Endothelial cell of umbilical vein (primary cell): Measurements from ENCODE around the gene RYR3. TPM values are rescaled to one million over a fixed set of nuclear protein-coding genes. Genes with fewer than 3 reads are reported as not detected.

Source experiments
- BruUV-seq: library from RNA; stranded (reverse); fragments of 400-500 nt; replicated peaks from 2 replicates; lab custom pipeline; 2021; lab: Mats Ljungman, UMichigan
- CTCF ChIA-PET: fragments of 300-600, 350-600 bp; sonication (Branson Sonifier 250); formaldehyde crosslinking; loops from one replicate; lab custom pipeline; 2021; ENCODE audit warnings: antibody characterized with exemption, inconsistent platforms; lab: Charles Lee
- POLR2A ChIA-PET: fragments of 300-600, 350-600 bp; sonication (Branson Sonifier 250); formaldehyde crosslinking; loops from one replicate; lab custom pipeline; 2021; ENCODE audit warnings: antibody characterized with exemption, inconsistent platforms; lab: Charles Lee
- DNase-seq: peaks from one replicate; pipeline ENCODE4 v3.0.0-alpha.2; 2011; ENCODE audit warnings: low read depth, low spot score
- FAIRE-seq: peaks from 2 replicates; lab custom pipeline; 2011; peaks lifted over from hg19 to GRCh38; lab: Jason Lieb, UNC
- H2AFZ ChIP-seq: 2 replicates; pipeline ENCODE4 v1.6.0; 2012; ENCODE audit warnings: low read depth, low read length, control low read depth, inconsistent platforms
- H3K27ac ChIP-seq: 2 replicates; pipeline ENCODE4 v1.5.1; 2011; ENCODE audit warnings: low read depth, mild to moderate bottlenecking, control low read depth, low read length, moderate library complexity; ENCODE audit not compliant: insufficient read depth
- H3K27me3 ChIP-seq, 2 experiments: 2 replicates each; pipeline versions ENCODE4 v1.6.0 to v1.6.1; 2011; ENCODE audit warnings: low read length in 2 of 2, mixed read lengths in 1 of 2; ENCODE audit not compliant: control insufficient read depth in 2 of 2, insufficient read depth in 2 of 2
- H3K36me3 ChIP-seq, 2 experiments: 2 replicates in 1 of 2; 3 replicates in 1 of 2; pipeline ENCODE4 v1.5.1; 2011; ENCODE audit warnings: low read length in 2 of 2, mild to moderate bottlenecking in 1 of 2, moderate library complexity in 1 of 2; ENCODE audit not compliant: control insufficient read depth in 2 of 2, insufficient read depth in 2 of 2; ENCODE audit errors: extremely low read depth in 1 of 2
- H3K4me1 ChIP-seq: 3 replicates; pipeline ENCODE4 v1.5.1; 2011; ENCODE audit warnings: mild to moderate bottlenecking, low read length; ENCODE audit not compliant: control insufficient read depth, insufficient read depth; ENCODE audit errors: extremely low read depth
- H3K4me2 ChIP-seq: 2 replicates; pipeline ENCODE4 v1.6.1; 2011; ENCODE audit warnings: low read length, control low read depth, mixed read lengths; ENCODE audit not compliant: insufficient read depth
- H3K4me3 ChIP-seq, 3 experiments: fragments of 200-600 bp in 1 of 3; sonication (generic), shearing (Covaris generic) in 1 of 3; replicated peaks in 1 of 3; 2 replicates each; pipeline ENCODE4 v1.5.1; 2011 to 2016; ENCODE audit warnings: control low read depth in 3 of 3, low read length in 3 of 3, mild to moderate bottlenecking in 2 of 3, inconsistent platforms in 1 of 3, low read depth in 1 of 3, moderate library complexity in 1 of 3; ENCODE audit not compliant: insufficient read depth in 1 of 3
- H3K79me2 ChIP-seq: 2 replicates; pipeline ENCODE4 v1.6.0; 2012; ENCODE audit warnings: low read length, inconsistent platforms; ENCODE audit not compliant: control insufficient read depth, insufficient read depth
- H3K9ac ChIP-seq: replicated peaks from 2 replicates; pipeline ENCODE3; 2011; ENCODE audit warnings: low read length, control low read depth; ENCODE audit not compliant: insufficient read depth; ENCODE audit errors: extremely low read depth
- H3K9me1 ChIP-seq: replicated peaks from 3 replicates; pipeline ENCODE4 v1.6.0; 2011; ENCODE audit warnings: mild to moderate bottlenecking, low read length; ENCODE audit not compliant: control insufficient read depth, insufficient read depth; ENCODE audit errors: extremely low read depth
- H3K9me3 ChIP-seq: replicated peaks from 2 replicates; pipeline ENCODE4 v1.5.1; 2012; ENCODE audit warnings: low read length, inconsistent platforms; ENCODE audit not compliant: control insufficient read depth, insufficient read depth
- H4K20me1 ChIP-seq: replicated peaks from 2 replicates; pipeline ENCODE3; 2011; ENCODE audit warnings: mild to moderate bottlenecking, low read length; ENCODE audit not compliant: control insufficient read depth, insufficient read depth; ENCODE audit errors: extremely low read depth
- EZH2 ChIP-seq: IDR thresholded peaks from 2 replicates; pipeline ENCODE4 v1.6.1; 2012; ENCODE audit warnings: borderline replicate concordance, low read depth, mild to moderate bottlenecking, moderate library complexity, low read length, inconsistent platforms; ENCODE audit not compliant: severe bottlenecking
- FOS ChIP-seq: IDR thresholded peaks from 2 replicates; pipeline ENCODE4 v1.6.1; 2011; ENCODE audit warnings: mild to moderate bottlenecking, low read length, moderate library complexity, borderline replicate concordance; ENCODE audit not compliant: insufficient read depth
- GATA2 ChIP-seq: IDR thresholded peaks from 2 replicates; pipeline ENCODE4 v1.7.0; 2011; ENCODE audit warnings: low read depth, mild to moderate bottlenecking, moderate library complexity, mixed read lengths, low read length; ENCODE audit not compliant: insufficient read length, insufficient read depth
- JUN ChIP-seq: IDR thresholded peaks from 2 replicates; pipeline ENCODE4 v1.6.1; 2011; ENCODE audit warnings: borderline replicate concordance, low read depth; ENCODE audit not compliant: insufficient read length, insufficient read depth
- MYC ChIP-seq: IDR thresholded peaks from one replicate; pipeline ENCODE4 v1.6.1; 2011; ENCODE audit warnings: mild to moderate bottlenecking, low read depth, low read length
- POLR2A ChIP-seq: IDR thresholded peaks from 2 replicates; pipeline ENCODE4 v1.6.1; 2012; ENCODE audit warnings: low read depth, mild to moderate bottlenecking, control low read depth, low read length
- POLR2AphosphoS5 ChIP-seq: IDR thresholded peaks from 2 replicates; pipeline ENCODE4 v1.6.1; 2012; ENCODE audit warnings: low read depth, mild to moderate bottlenecking, control low read depth, low read length, moderate library complexity; ENCODE audit not compliant: insufficient read depth
- dilution Hi-C: fragments of 300-500 bp; cut with MboI; formaldehyde crosslinking; loops from one replicate; pipeline ENCODE4 v1.15.0; 2019; ENCODE audit warnings: low sequenced_read_pairs; ENCODE audit not compliant: extremely low pct_ligation_motif_present
- intact Hi-C: fragments of 100-400 bp; cut with micrococcal nuclease; formaldehyde crosslinking; loops from one replicate; pipeline ENCODE4 v1.10.0; 2022
- polyA plus RNA-seq, 4 experiments: library from polyadenylated mRNA; depleted of rRNA in 3 of 4; stranded (reverse) in 3 of 4; unstranded in 1 of 4; fragments of >200 nt; gene quantifications; 2 replicates each; pipeline versions ENCODE4 v1.2.1 to v1.2.3, GENCODE V29; 2011 to 2012; ENCODE audit warnings: missing spikeins in 1 of 4
- total RNA-seq: library from RNA; stranded (reverse); gene quantifications from 2 replicates; pipeline ENCODE4 v1.2.3, GENCODE V29; 2021
- TF ChIP-seq, protein P1 (sequence below): IDR thresholded peaks from 2 replicates; pipeline ENCODE4 v1.6.1; 2011; ENCODE audit not compliant: insufficient read depth, insufficient read length
- TF ChIP-seq, protein P2 (sequence below), 2 donors: IDR thresholded peaks; 1 replicate in 1 of 2; 2 replicates in 1 of 2; pipeline ENCODE4 v1.5.1; 2011; ENCODE audit warnings: low read length in 2 of 2, mild to moderate bottlenecking in 2 of 2, moderate library complexity in 2 of 2, control low read depth in 1 of 2, inconsistent platforms in 1 of 2, low read depth in 1 of 2; ENCODE audit not compliant: insufficient read depth in 1 of 2; ENCODE audit errors: extremely low read depth in 1 of 2

The RYR3 gene
- total and polyA plus RNA-seq, 2 donors (not counting 3 experiments of a cell fraction or from before 2014, with no cell fraction given), result not detected

DNA sequence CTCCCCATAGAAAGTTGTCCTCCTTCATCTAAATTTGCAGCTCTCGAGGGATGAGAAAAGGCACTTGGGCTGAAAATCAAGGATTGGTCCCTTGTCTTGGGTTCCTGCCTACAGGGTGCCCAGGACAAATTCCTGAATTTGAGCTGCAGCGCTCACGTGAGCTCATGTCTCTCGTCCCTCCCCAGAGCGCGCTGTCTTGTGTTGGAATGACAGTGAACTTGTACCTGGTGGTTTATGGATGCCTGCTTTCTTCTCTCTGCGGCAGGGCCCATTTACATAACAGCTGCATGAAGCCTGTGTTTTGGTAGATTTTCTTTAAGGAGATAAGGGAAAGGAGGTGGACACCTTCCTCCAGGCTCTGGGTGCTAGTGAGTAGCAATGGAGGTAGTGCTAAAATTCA, 4.3 kb downstream of the RYR3 start:
- Histone ChIP-seq H2AFZ (no peak overlapping the region), H3K36me3 (no peaks in the 10 kb centered on the region), H3K27ac (no peak overlapping the region), H4K20me1 (no peaks in the 10 kb centered on the region), H3K4me3 (no peak overlapping the region), H3K9me3 (no peaks in the 10 kb centered on the region), H3K9me1 (no peaks in the 10 kb centered on the region), H3K79me2 (no peaks in the 10 kb centered on the region), H3K27me3 (peaks cover 16 to 24% of the 10 kb centered on the region in 2 experiments), H3K9ac (no peak overlapping the region), H3K4me1 (no peaks in the 10 kb centered on the region), H3K4me2 (no peak overlapping the region)
- FAIRE-seq (no peak), DNase-seq (no peak)
- CTCF ChIA-PET, result interaction anchor here (1.0 kb wide), 1 partner anchor 23 kb away, joined by 5 read pairs; no protein-coding TSS in a partner anchor
- dilution Hi-C loops, result no loop called here
- intact Hi-C loops, result no loop called here
- TF ChIP-seq GATA2, result no peak
- TF ChIP-seq POLR2A, result no peak
- TF ChIP-seq POLR2AphosphoS5, result no peak
- no peak for TF ChIP-seq EZH2
- TF ChIP-seq FOS, result no peak
- TF ChIP-seq, protein P1, sequence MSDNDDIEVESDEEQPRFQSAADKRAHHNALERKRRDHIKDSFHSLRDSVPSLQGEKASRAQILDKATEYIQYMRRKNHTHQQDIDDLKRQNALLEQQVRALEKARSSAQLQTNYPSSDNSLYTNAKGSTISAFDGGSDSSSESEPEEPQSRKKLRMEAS, result no peak
- TF ChIP-seq JUN, result no peak
- TF ChIP-seq, protein P2, sequence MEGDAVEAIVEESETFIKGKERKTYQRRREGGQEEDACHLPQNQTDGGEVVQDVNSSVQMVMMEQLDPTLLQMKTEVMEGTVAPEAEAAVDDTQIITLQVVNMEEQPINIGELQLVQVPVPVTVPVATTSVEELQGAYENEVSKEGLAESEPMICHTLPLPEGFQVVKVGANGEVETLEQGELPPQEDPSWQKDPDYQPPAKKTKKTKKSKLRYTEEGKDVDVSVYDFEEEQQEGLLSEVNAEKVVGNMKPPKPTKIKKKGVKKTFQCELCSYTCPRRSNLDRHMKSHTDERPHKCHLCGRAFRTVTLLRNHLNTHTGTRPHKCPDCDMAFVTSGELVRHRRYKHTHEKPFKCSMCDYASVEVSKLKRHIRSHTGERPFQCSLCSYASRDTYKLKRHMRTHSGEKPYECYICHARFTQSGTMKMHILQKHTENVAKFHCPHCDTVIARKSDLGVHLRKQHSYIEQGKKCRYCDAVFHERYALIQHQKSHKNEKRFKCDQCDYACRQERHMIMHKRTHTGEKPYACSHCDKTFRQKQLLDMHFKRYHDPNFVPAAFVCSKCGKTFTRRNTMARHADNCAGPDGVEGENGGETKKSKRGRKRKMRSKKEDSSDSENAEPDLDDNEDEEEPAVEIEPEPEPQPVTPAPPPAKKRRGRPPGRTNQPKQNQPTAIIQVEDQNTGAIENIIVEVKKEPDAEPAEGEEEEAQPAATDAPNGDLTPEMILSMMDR (IDR thresholded peaks at IDR 0.05; ENCODE audit: extremely low read depth in 1 of 2, insufficient read depth in 1 of 2, low read depth in 1 of 2, low read length in 2 of 2), result no peak
- TF ChIP-seq MYC, result no peak
- BruUV-seq, result no TSS peak
- POLR2A ChIA-PET, result no interaction called here
